GM23248 (cell line): ENCODE results near the gene TEPSIN. TPM values are rescaled to one million over a fixed set of nuclear protein-coding genes. Genes with fewer than 3 reads are reported as not detected.
"Not testable (repeated sequence)": the region's sequence is repeated elsewhere in the genome, so short reads cannot be mapped to it uniquely, and the experiment has no call there.

Experiments
- DNase-seq: peaks from one replicate; pipeline ENCODE4 v3.0.0-alpha.2; 2015
- H2AFZ ChIP-seq: fragments of 200-600 bp; sonication (generic); 2 replicates; pipeline ENCODE4 v1.6.1; 2016; ENCODE audit warnings: antibody characterized with exemption
- H3F3A ChIP-seq: fragments of 200-600 bp; sonication (generic); 2 replicates; pipeline ENCODE4 v1.6.1; 2016; ENCODE audit warnings: mild to moderate bottlenecking, antibody characterized with exemption, mixed run types; ENCODE audit not compliant: insufficient read depth
- H3K27ac ChIP-seq: fragments of 200-600 bp; sonication (generic); 2 replicates; pipeline ENCODE4 v1.5.1; 2016; ENCODE audit warnings: mild to moderate bottlenecking
- H3K27me3 ChIP-seq: fragments of 200-600 bp; sonication (generic); replicated peaks from 2 replicates; pipeline ENCODE4 v1.6.1; 2016; ENCODE audit warnings: mild to moderate bottlenecking; ENCODE audit not compliant: insufficient read depth
- H3K36me3 ChIP-seq: fragments of 200-600 bp; sonication (generic); 2 replicates; pipeline ENCODE4 v1.6.1; 2016; ENCODE audit warnings: low read depth, mild to moderate bottlenecking
- H3K4me1 ChIP-seq: fragments of 200-600 bp; sonication (generic); 2 replicates; pipeline ENCODE4 v1.6.1; 2016; ENCODE audit warnings: mild to moderate bottlenecking; ENCODE audit not compliant: insufficient read depth
- H3K4me2 ChIP-seq: fragments of 200-600 bp; sonication (generic); one replicate; pipeline ENCODE4 v1.6.1; 2016; ENCODE audit warnings: mild to moderate bottlenecking; ENCODE audit not compliant: unreplicated experiment
- H3K4me3 ChIP-seq: fragments of 200-600 bp; sonication (generic); 2 replicates; pipeline ENCODE4 v1.5.1; 2016; ENCODE audit warnings: mild to moderate bottlenecking
- H3K79me2 ChIP-seq: fragments of 200-600 bp; sonication (generic); 2 replicates; pipeline ENCODE4 v1.6.1; 2016; ENCODE audit warnings: mild to moderate bottlenecking; ENCODE audit not compliant: insufficient read depth
- H3K9ac ChIP-seq: fragments of 200-600 bp; sonication (generic); 2 replicates; pipeline ENCODE4 v1.6.1; 2016; ENCODE audit warnings: mild to moderate bottlenecking
- H3K9me2 ChIP-seq: fragments of 200-600 bp; sonication (generic); 2 replicates; pipeline ENCODE4 v1.6.1; 2016; ENCODE audit warnings: mixed run types, mild to moderate bottlenecking, moderate library complexity; ENCODE audit not compliant: insufficient read depth
- H3K9me3 ChIP-seq: fragments of 200-600 bp; sonication (generic); one replicate; pipeline ENCODE4 v1.6.1; 2017; ENCODE audit warnings: low read depth
- H4K20me1 ChIP-seq: fragments of 200-600 bp; sonication (generic); 2 replicates; pipeline ENCODE4 v1.6.0; 2016; ENCODE audit not compliant: insufficient read depth
- EZH2 ChIP-seq: fragments of 200-600 bp; sonication (generic); IDR thresholded peaks from 2 replicates; pipeline ENCODE4 v1.6.1; 2018; ENCODE audit warnings: antibody characterized with exemption, mild to moderate bottlenecking; ENCODE audit not compliant: insufficient read depth, poor library complexity, severe bottlenecking
- EZH2phosphoT487 ChIP-seq: fragments of 200-600 bp; sonication (generic); IDR thresholded peaks from 2 replicates; pipeline ENCODE4 v1.6.1; 2018; ENCODE audit warnings: antibody characterized with exemption, moderate library complexity, mild to moderate bottlenecking, low read depth; ENCODE audit not compliant: insufficient read depth
- WGBS, 2 experiments: methylation state at CpG; one replicate each; pipeline ENCODE4 v1.1.6; 2015 to 2017; ENCODE audit warnings: low lambda C conversion rate in 2 of 2, low coverage in 1 of 2; ENCODE audit errors: missing lambda C conversion rate in 2 of 2; 5-methylcytosine and 5-hydroxymethylcytosine counted together
- in situ Hi-C: fragments of 300-500 bp; cut with MboI; formaldehyde crosslinking; loops from 2 replicates; pipeline ENCODE4 v1.15.0; 2020
- polyA plus RNA-seq: library from polyadenylated mRNA; unstranded; fragments of >200 nt; fragmentation: Nextera tagmentation; extraction: Ambion mirVana; gene quantifications from 2 replicates; pipeline ENCODE4 v1.2.1, GENCODE V29; 2016
- total RNA-seq: library from RNA; depleted of rRNA; stranded (reverse); fragments of >200 nt; shearing (Covaris generic); gene quantifications from 2 replicates; pipeline ENCODE4 v1.2.3, GENCODE V29; 2014

Gene TEPSIN
- total and polyA plus RNA-seq, 2 experiments from 2014 or later = 2.7 to 16.1 TPM

GRCh38 chr17:81229666-81229920 is 9.3 kb downstream of the TEPSIN start:
- Histone ChIP-seq H3K27me3 (no peaks in the 10 kb centered on the region), H3K4me2 (no peak overlapping the region), H3K4me3 (no peak overlapping the region), H3K79me2 (no peaks in the 10 kb centered on the region), H3F3A (no peaks in the 10 kb centered on the region), H4K20me1 (no peaks in the 10 kb centered on the region), H3K9me3 (no peaks in the 10 kb centered on the region), H3K9me2 (no peaks in the 10 kb centered on the region), H3K27ac (no peak overlapping the region), H3K36me3 (no peaks in the 10 kb centered on the region), H3K4me1 (no peaks in the 10 kb centered on the region), H3K9ac (no peak overlapping the region), H2AFZ (no peak overlapping the region)
- in situ Hi-C loops = no loop called here
- WGBS, 2 experiments = 92 to 93% methylated on average over 14 of the region's 14 CpGs
- no peak for DNase-seq
- TF ChIP-seq EZH2phosphoT487 = no peak
- no peak for TF ChIP-seq EZH2

- TF ChIP-seq EZH2 = no peak
- no peak for TF ChIP-seq EZH2phosphoT487
- no peak overlapping the region for H3K4me3 ChIP-seq
- DNase-seq = no peak
- H3K36me3 ChIP-seq = no peaks in the 10 kb centered on the region
- H3K27me3 ChIP-seq = no peaks in the 10 kb centered on the region
- in situ Hi-C loops = no loop called here
- H3K9me3 ChIP-seq = no peaks in the 10 kb centered on the region
- no peaks in the 10 kb centered on the region for H3K4me1 ChIP-seq
- no peaks in the 10 kb centered on the region for H4K20me1 ChIP-seq
- no peak overlapping the region for H2AFZ ChIP-seq
- H3K4me2 ChIP-seq = no peak overlapping the region
- no peak overlapping the region for H3K27ac ChIP-seq
- no peaks in the 10 kb centered on the region for H3F3A ChIP-seq
- no peaks in the 10 kb centered on the region for H3K79me2 ChIP-seq
- no peak overlapping the region for H3K9ac ChIP-seq
- WGBS, 2 experiments = 88 to 91% methylated on average over 27 to 32 of the region's 32 CpGs
- no peaks in the 10 kb centered on the region for H3K9me2 ChIP-seq
Observed at GRCh38 chr17:81228834-81229665, 9.8 kb downstream of the TEPSIN start.

- H3K4me3 ChIP-seq = no peak overlapping the region
- H3K9me2 ChIP-seq = no peaks in the 10 kb centered on the region
- H3K27me3 ChIP-seq = no peaks in the 10 kb centered on the region
- no peak overlapping the region for H3K27ac ChIP-seq
- H4K20me1 ChIP-seq = no peaks in the 10 kb centered on the region
- H3K79me2 ChIP-seq = no peaks in the 10 kb centered on the region
- 81 to 82% methylated on average over 9 of the region's 9 CpGs for WGBS, 2 experiments
- no peak for TF ChIP-seq EZH2
- TF ChIP-seq EZH2phosphoT487 = no peak
- no peaks in the 10 kb centered on the region for H3K9me3 ChIP-seq
- H3K4me1 ChIP-seq = no peaks in the 10 kb centered on the region
- H3K36me3 ChIP-seq = no peaks in the 10 kb centered on the region
- no peak overlapping the region for H2AFZ ChIP-seq
- H3K4me2 ChIP-seq = no peak overlapping the region
- no peaks in the 10 kb centered on the region for H3F3A ChIP-seq
- no peak for DNase-seq
- no peak overlapping the region for H3K9ac ChIP-seq
- in situ Hi-C loops = no loop called here
Observed at GRCh38 chr17:81228420-81228819, 10.4 kb downstream of the TEPSIN start.

- H2AFZ ChIP-seq, H3K4me2 ChIP-seq, H3K9me2 ChIP-seq, H3K4me1 ChIP-seq, H3K9ac ChIP-seq, H4K20me1 ChIP-seq, H3K4me3 ChIP-seq, H3K27me3 ChIP-seq, in situ Hi-C loops, H3K9me3 ChIP-seq, DNase-seq, H3K79me2 ChIP-seq, H3K36me3 ChIP-seq, H3K27ac ChIP-seq, H3F3A ChIP-seq: not testable (repeated sequence)
- WGBS, 2 experiments = 53% methylated on average over 2 of the region's 2 CpGs
Observed at GRCh38 chr17:81227630-81228029, 11.2 kb downstream of the TEPSIN start.

- Histone ChIP-seq H3K36me3 (no peaks in the 10 kb centered on the region), H2AFZ (peak overlapping the region; percentile 97), H3K79me2 (peaks cover 6% of the 10 kb centered on the region; the same call in 1 of the 2 replicates), H3K9me3 (no peaks in the 10 kb centered on the region), H3K9ac (peak overlapping the region; percentile 71), H3K27ac (no peak overlapping the region), H3K9me2 (no peaks in the 10 kb centered on the region), H3K4me1 (no peaks in the 10 kb centered on the region), H3F3A (no peaks in the 10 kb centered on the region), H3K4me3 (peak overlapping the region; percentile 70), H3K27me3 (no peaks in the 10 kb centered on the region), H3K4me2 (peak overlapping the region; percentile 95), H4K20me1 (no peaks in the 10 kb centered on the region)
- 3 to 6% methylated on average over 11 of the region's 11 CpGs for WGBS, 2 experiments
- in situ Hi-C loops = no loop called here
- no peak for DNase-seq
- TF ChIP-seq EZH2phosphoT487 (no peak), EZH2 (no peak)
Observed at GRCh38 chr17:81223762-81224130, 15.1 kb downstream of the TEPSIN start.
